Spleen (tissue), 7 donors: ENCODE data around the gene PAFAH1B1.

Source experiments
- CTCF ChIP-seq, 11 experiments: fragments of 200-600 bp in 7 of 11; fragments of 450-650 bp in 4 of 11; sonication (generic) in 4 of 11; IDR thresholded peaks in 8 of 11; conservative IDR thresholded peaks in 3 of 11; 1 replicate in 7 of 11; 2 replicates in 4 of 11; pipeline versions ENCODE4 v1.4.0 to v1.8.0; 2016 to 2021; ENCODE audit warnings: antibody characterized with exemption in 11 of 11, inconsistent platforms in 4 of 11, mild to moderate bottlenecking in 1 of 11
- POLR2AphosphoS5 ChIP-seq, 3 donors: sonication (generic); formaldehyde crosslinking; IDR thresholded peaks; one replicate each; pipeline ENCODE4 v1.5.1; 2017; ENCODE audit warnings: antibody characterized with exemption in 3 of 3
- donor health status: DM: no; HTN: no; CAD: no; lungs with moderate emphysema.
- donor health status: DM: no; HTN: no; CAD: no.
- donor health status: DM: no; HTN: no; CAD: no.

GRCh38 chr17:2549392-2550211 lies 43.9 kb upstream of the PAFAH1B1 start:
- TF ChIP-seq CTCF (IDR thresholded peaks at IDR 0.05 in 8 of 11, conservative IDR thresholded peaks at IDR 0.05 in 3 of 11) (no peak), POLR2AphosphoS5 (IDR thresholded peaks at IDR 0.05) (no peak)
